Measurements from ENCODE around the gene SLC38A8.

DNA sequence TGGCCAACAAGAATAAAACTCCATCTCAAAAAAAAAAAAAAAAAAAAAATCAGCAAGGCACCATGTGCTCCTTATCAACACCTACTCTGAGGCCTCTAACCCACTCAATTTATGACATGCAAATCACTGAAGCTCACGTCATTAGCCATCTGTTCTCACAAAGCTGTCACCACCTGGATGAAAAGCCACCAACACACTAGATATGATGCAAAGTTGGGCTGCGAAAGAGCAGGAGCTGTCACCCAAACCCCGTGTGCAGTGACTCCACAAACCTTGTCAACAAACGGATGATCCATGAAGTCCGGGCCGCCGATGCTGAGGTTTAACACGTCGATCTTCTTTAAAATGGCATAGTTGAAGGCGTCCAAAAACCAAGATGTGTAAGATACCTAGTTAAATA is 48.9 kb upstream of the SLC38A8 start:
- TF ChIP-seq POLR2AphosphoS5 (IDR thresholded peaks at IDR 0.05; ENCODE audit: insufficient read depth in 1 of 2, low read depth in 1 of 2) = no peak
- TF ChIP-seq, protein P1, sequence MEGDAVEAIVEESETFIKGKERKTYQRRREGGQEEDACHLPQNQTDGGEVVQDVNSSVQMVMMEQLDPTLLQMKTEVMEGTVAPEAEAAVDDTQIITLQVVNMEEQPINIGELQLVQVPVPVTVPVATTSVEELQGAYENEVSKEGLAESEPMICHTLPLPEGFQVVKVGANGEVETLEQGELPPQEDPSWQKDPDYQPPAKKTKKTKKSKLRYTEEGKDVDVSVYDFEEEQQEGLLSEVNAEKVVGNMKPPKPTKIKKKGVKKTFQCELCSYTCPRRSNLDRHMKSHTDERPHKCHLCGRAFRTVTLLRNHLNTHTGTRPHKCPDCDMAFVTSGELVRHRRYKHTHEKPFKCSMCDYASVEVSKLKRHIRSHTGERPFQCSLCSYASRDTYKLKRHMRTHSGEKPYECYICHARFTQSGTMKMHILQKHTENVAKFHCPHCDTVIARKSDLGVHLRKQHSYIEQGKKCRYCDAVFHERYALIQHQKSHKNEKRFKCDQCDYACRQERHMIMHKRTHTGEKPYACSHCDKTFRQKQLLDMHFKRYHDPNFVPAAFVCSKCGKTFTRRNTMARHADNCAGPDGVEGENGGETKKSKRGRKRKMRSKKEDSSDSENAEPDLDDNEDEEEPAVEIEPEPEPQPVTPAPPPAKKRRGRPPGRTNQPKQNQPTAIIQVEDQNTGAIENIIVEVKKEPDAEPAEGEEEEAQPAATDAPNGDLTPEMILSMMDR (IDR thresholded peaks at IDR 0.05) = no peak

Measured in vagina (tissue), 2 donors.